Inflammatory macrophage treated with lipopolysaccharide for 4 hours (primary cell): ENCODE data around the gene NCAM2.

Experiments used
- DNase-seq: peaks from one replicate; pipeline ENCODE4 v3.0.0-alpha.2; 2020

NCAM2 gene

DNA sequence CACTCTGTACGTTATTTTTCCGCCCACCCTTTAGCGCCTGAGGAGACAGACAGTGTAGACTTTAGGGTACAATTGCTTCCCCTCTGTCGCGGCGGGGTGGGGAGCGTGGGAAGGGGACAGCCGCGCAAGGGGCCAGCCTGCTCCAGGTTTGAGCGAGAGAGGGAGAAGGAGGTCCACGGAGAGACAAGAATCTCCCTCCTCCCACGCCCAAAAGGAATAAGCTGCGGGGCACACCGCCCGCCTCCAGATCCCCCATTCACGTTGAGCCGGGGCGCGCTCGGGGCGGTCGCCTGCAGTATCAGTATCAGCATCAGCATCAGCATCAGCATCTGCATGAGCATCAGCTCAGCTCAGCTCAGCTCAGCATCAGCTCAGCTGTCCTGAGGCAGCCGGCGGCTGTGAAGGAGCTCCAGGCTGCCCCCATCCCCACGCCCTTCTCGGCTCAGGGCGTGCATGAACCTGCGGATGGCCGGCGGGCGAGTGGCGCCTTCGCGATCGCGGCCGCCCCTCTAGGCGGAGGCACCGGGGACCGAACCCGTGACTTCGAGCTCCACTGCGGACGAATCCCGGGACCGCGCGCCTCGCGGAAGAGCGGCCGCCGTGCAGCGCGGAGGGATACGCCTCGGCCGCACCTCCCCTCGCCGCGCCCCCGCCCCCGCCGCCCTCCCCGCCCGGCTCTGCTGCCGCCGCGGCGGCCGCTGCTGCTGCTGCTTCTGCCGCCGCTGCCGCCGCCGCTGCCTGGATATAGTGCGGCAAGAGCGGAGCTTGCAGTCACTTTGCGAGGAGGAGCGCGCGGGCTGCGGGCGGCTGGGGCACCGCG is at the start of gene NCAM2:
Gene NCAM2, plus strand, starts transcription at position 774 of the 820 bp plus-strand sequence.
- peak; percentile 65 for DNase-seq

- DNase-seq = no peak
Observed at GRCh38 chr21:20949884-20950283, 48.3 kb upstream of the NCAM2 start.

- DNase-seq = no peak
Observed at GRCh38 chr21:20965816-20966215, 32.4 kb upstream of the NCAM2 start.

DNA sequence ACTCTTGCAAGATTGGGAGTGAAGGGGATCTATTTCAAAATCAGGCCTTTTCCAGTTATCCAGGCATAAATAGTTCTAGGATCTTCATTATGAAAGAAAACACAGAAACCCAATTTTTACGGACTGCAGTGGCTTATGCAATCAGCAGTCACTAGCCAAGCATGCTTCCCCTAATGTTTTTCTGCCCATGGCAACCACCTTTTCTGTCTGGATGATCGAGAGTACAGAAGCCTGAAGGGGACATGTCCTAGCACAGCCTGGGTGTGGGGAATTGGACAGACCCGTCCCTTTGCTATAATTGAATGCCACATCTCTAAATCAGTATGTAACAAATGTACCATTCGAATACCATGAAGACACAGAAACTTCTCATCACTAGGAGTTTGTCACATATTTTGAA is 29.8 kb upstream of the NCAM2 start:
- no peak for DNase-seq

GRCh38 chr21:20970691-20971090 is 27.5 kb upstream of the NCAM2 start:
- DNase-seq = no peak

- peak; percentile 58 for DNase-seq
Observed at GRCh38 chr21:20971296-20971921, 26.8 kb upstream of the NCAM2 start.

DNA sequence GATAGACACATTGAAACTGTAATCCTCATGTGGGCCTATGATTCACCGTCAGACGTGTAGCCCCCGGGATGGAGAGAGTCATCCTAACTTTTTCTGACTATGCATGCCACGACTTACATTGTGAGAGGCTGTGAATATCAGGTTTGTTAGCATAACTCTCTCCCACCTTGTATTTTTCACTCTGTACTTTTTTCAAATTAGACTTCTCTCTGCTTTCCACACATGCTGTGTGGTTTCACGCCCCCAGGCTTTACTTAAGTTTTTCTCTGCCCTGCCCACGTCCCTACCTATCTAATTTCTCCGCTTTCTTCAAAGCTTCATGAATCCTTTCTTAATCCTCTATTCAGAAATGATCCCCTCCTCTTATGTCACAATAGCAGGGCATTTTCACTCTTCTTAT is 3.4 kb upstream of the NCAM2 start:
- DNase-seq = no peak

DNA sequence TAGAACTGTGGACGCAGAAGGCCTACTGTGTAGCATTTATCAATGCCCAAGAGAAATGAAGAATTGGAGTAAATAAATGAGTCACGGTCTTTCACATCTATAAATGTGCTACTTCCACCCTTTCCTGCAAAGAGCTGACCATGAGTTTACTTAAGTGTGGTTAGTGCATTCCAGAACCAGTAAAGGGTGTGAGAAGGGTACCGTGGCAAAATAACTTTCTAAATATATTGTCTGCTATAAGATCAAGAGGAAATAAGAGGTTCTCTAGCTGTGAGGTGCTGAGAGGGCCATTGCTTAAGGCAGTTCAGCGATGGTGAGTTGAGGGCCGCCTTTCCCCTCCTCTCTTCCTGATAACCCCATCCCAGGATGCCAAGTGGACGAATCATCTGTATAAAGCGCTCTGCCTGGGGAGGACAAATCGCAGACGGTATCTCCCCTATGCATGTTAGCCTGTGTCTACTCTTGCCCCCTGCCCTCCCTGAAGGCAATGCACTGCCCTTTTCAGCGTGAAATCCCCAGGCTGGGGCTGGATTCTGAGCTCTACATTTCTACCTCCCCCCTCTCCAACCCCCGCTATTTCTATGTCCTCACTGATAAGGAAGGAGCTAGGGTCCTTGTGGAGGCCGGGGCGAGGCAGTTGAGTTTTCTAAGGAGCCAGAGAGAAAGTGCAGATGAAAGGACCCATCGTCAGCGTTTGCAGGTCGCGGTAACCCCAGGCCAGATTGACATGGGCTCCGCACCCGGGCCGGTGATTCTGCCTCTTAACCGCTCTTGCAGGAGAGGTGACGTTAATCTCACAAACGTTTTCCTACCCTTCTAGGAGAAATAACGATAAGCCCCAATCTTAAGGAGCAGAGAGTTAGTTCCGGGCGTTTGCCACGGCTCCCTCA is 1.5 kb upstream of the NCAM2 start:
- DNase-seq = no peak

- no peak for DNase-seq
Observed at GRCh38 chr21:20997311-20997635, 936 bp upstream of the NCAM2 start.

DNA sequence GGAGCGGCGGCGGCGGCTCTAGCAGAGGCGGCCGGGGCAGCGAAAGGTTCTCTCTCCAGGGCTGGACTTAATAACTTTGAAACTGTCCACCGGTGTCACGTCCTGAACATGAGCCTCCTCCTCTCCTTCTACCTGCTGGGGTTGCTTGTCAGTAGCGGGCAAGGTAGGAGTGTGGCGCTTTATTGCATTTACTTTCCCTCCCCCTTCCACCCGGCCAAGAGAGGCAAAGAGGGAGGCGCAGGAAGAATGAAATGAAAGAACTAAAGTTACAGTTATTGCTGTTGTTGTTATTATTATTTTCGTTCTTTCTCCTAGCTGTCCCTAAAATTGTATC is 214 bp downstream of the NCAM2 start:
- no peak for DNase-seq

- no peak for DNase-seq
Observed at GRCh38 chr21:20998886-20999285, 677 bp downstream of the NCAM2 start.

DNA sequence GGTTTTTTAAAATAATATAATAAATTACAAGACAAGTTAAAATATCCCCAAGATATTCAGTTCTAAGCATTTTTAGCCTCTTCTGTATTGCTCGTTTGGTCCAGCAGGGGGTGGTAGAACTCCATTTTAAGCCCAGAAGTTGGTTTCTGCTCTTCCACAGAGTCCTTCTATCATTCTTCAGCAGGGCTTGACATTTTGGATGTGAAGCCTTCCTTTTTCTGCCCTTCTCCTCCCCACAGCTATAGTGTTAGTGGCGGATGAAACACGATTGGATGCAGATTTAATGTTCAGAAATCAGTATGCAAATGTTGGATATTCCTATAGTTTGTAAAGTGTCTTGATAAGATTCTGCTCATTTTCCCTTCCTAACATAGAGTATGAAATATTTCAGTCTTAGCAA is 1.4 kb downstream of the NCAM2 start:
- DNase-seq = peak; percentile 36

DNA sequence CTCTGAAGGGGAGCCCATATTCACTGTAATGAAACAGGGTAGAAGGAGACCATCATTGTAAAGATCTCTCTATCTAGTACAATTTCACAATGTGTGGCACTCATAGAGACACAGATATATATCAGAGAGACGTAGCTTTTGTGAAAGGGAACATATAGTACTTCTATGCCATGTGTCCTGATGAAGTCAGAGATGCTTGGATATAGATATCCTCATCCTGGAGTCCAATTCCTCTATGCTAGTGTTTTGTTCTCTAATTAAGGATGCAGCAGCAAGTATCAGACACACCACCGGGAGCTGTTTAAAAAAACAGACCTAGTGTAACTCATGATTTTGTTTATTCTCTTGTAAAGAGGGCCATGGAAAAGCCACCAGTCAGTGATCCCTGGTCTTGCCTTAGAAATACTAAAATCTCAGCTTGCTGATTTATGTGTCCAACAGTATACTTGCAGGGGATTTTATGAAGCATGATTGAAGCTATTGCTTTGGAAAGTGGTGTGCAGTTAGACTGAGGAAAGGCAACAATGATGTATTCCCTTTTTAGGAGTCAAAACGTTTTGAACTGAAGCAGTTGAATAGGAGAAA is 2.5 kb downstream of the NCAM2 start:
- no peak for DNase-seq

- DNase-seq = no peak
Observed at GRCh38 chr21:21001591-21002100, 3.4 kb downstream of the NCAM2 start.

DNA sequence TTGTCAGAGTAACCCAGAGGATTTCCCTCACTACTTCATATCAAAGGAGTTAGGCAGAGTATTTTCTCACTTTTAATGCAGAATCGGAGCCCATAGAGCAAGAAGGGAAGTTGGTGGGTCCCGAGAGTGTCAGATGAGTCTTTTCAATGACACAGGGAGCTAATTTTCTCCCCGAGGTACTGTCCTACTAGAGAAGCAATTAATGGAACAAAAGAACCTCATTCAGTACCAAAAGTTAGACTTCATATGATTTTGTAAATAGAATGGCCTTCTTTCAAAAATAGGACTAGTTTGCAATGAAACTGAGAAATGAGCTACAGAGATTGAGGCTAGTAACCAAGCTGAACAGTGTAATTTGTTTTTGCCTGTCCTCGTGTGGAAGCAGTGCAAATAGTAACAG is 3.9 kb downstream of the NCAM2 start:
- DNase-seq = no peak

DNA sequence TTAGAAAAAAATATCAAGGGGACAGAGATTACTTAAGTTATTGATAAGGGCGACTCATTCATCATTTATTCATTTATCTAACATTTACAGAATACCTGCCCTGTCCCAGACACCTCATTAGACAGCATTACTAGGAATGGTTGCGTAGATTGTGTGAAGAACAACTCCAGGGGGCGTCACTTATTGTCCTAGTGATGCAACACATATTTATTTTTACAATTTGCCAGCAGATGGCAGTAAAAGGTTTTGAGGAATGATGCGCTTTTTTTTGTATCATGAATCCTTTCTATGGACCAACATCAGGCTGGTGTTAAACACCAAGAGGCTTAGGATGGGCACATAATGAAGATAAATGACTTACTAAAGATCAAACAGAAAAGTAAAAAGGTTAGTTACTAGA is 5.5 kb downstream of the NCAM2 start:
- peak; percentile 52 for DNase-seq

DNA sequence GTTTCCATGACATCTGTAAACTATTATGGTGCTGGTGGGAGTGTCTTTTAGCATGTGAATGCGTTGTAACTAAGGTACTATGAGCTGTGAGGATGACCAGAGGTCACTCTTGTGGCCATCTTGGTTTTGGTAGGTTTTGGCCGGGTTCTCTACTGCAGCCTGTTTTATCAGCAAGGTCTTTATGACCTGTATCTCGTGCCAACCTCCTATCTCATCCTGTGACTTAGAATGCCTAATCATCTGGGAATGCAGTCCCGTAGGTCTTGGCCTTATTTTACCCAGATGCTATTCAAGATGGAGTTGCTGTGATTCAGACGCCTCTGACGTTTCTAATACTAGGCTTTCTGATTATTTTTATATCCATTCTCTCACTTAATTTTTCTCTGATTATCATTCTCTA is 9.4 kb downstream of the NCAM2 start:
- DNase-seq = no peak

GRCh38 chr21:21010228-21010627 is 12.0 kb downstream of the NCAM2 start:
- no peak for DNase-seq

DNA sequence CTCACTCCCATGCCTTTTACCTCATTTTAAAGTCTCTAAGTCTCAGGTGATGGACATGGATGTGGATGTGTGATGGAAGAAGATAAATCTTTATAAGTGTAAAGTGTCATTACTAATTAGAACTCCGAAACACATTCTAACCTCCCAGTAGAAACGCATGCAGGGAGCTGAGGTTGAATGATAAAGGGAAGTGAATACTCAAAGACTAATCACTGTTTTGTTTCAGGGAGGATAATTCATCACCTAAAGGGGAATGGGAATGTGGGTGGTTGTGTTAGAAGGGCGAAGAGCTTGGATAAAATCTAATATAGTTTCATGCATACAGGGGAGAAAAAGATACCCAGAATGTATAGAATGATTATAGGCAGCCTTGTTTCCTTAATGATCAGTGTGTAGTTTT is 12.5 kb downstream of the NCAM2 start:
- no peak for DNase-seq

GRCh38 chr21:21018821-21019220 is 20.6 kb downstream of the NCAM2 start:
- DNase-seq = no peak

DNA sequence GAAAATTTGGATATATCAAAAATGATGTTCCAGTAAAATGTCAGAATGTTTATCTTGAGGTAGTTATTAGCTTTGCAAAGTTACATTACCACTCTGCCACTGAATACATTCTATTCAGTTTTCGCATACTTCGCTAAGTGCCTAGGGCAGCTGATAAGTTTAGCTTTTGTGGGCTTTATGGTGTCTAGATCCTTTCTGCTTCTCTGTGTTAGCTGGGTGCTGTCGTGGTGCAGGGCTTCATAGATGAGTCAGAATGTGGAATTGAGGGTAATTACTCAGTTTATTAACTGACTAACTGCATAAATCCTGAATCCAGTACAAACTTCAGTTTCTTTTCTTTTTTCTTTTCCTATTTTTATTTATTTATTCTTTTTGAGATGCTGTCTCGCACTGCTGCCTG is 21.5 kb downstream of the NCAM2 start:
- no peak for DNase-seq

- no peak for DNase-seq
Observed at GRCh38 chr21:21025742-21026141, 27.5 kb downstream of the NCAM2 start.

DNA sequence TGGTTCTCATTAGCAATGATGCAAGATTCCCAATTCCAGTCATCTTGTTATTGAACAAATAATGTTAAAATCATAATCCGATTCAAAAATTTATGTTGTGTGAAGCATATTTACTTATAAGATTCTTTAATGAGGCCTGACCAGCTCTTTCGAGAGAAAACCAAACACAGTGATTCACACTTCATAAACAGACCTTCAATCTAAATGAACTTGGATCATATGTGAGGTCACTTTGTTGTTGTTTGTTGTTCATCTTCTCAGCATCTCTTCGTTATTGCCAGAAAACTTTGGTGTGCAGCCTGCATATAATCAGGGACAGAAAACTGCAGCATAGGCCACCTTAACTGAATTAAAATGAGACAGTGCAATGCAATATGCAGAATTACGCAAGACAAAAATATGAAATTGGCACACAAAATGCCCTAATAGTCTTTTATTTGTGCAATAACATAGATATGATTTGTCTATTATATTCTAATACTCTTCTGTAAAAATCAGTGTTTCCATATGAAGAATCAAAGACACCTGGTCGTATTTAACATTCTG is 30.1 kb downstream of the NCAM2 start:
- DNase-seq = peak; percentile 6
